CD4-positive, alpha-beta T cell (primary cell): Measurements from ENCODE around the gene ETS2. TPM values are rescaled to one million over a fixed set of nuclear protein-coding genes. Genes with fewer than 3 reads are reported as not detected.

ENCODE experiments used
- ATAC-seq: fragments of 200-7000 bp; cut with Tn5 transposase; one replicate; pipeline ENCODE4 v1.10.0; 2022; ENCODE audit warnings: mild to moderate bottlenecking; ENCODE audit not compliant: poor library complexity
- CTCF ChIA-PET: fragments of 350-600 bp; sonication (Branson Sonifier 250); formaldehyde crosslinking; loops from one replicate; lab custom pipeline; 2021; ENCODE audit warnings: antibody characterized with exemption, inconsistent platforms; lab: Charles Lee
- POLR2A ChIA-PET: fragments of 350-600 bp; sonication (Branson Sonifier 250); formaldehyde crosslinking; loops from one replicate; lab custom pipeline; 2021; ENCODE audit warnings: antibody characterized with exemption, inconsistent platforms; lab: Charles Lee
- DNase-seq, 14 experiments: peaks; one replicate each; pipeline ENCODE4 v3.0.0-alpha.2; 2013 to 2020; ENCODE audit warnings: mixed read lengths in 2 of 14
- H3K27ac ChIP-seq, 2 donors: one replicate each; pipeline versions ENCODE4 v1.5.1 to v1.7.0; 2013; ENCODE audit warnings: low read length in 2 of 2, low read depth in 1 of 2, mild to moderate bottlenecking in 1 of 2
- H3K27me3 ChIP-seq, 2 experiments: 1 replicate in 1 of 2; 2 replicates in 1 of 2; pipeline versions ENCODE4 v1.6.1 to v1.7.0; 2013; ENCODE audit warnings: low read length in 2 of 2, control low read depth in 1 of 2, mild to moderate bottlenecking in 1 of 2, moderate library complexity in 1 of 2; ENCODE audit not compliant: insufficient read depth in 2 of 2, control insufficient read depth in 1 of 2
- H3K36me3 ChIP-seq: one replicate; pipeline ENCODE4 v1.6.1; 2013; ENCODE audit warnings: low read length, control low read depth; ENCODE audit not compliant: insufficient read depth
- H3K4me1 ChIP-seq: one replicate; pipeline ENCODE4 v1.6.1; 2013; ENCODE audit warnings: low read length, control low read depth; ENCODE audit not compliant: insufficient read depth
- H3K4me3 ChIP-seq: one replicate; pipeline ENCODE4 v1.5.1; 2013; ENCODE audit warnings: mild to moderate bottlenecking, low read length, moderate library complexity
- H3K9me3 ChIP-seq, 2 experiments: 1 replicate in 1 of 2; 2 replicates in 1 of 2; pipeline versions ENCODE4 v1.6.1 to v1.7.0; 2013; ENCODE audit warnings: low read length in 2 of 2, mild to moderate bottlenecking in 2 of 2, control low read depth in 1 of 2, moderate library complexity in 1 of 2; ENCODE audit not compliant: control insufficient read depth in 1 of 2, insufficient read depth in 1 of 2
- H3K27ac Mint-ChIP-seq: one replicate; pipeline ENCODE4 v1.8.0; 2020; ENCODE audit warnings: mixed read lengths
- H3K27me3 Mint-ChIP-seq: one replicate; pipeline ENCODE4 v1.8.0; 2021; ENCODE audit warnings: mixed read lengths
- H3K36me3 Mint-ChIP-seq: one replicate; pipeline ENCODE4 v1.8.0; 2021; ENCODE audit warnings: low read depth, mixed read lengths
- H3K4me1 Mint-ChIP-seq: one replicate; pipeline ENCODE4 v1.8.0; 2021; ENCODE audit warnings: low read depth, mixed read lengths
- H3K4me3 Mint-ChIP-seq: one replicate; pipeline ENCODE4 v1.8.0; 2020; ENCODE audit warnings: mild to moderate bottlenecking, mixed read lengths
- H3K9me3 Mint-ChIP-seq: one replicate; pipeline ENCODE4 v1.8.0; 2020; ENCODE audit warnings: mixed read lengths
- CTCF ChIP-seq: fragments of 200-600 bp; IDR thresholded peaks from one replicate; pipeline ENCODE4 v1.8.0; 2022; ENCODE audit warnings: antibody characterized with exemption, mild to moderate bottlenecking
- intact Hi-C, 2 experiments: fragments of 100-400 bp; cut with DNase I in 1 of 2; cut with micrococcal nuclease in 1 of 2; formaldehyde crosslinking; loops; one replicate each; pipeline versions ENCODE4 v1.15.1 to v1.9.0; 2023 to 2025; cut with DNase I, micrococcal nuclease
- total RNA-seq, 174 experiments: library from RNA in 2 of 174; stranded (reverse) in 2 of 174; gene quantifications; one replicate each; pipeline ENCODE4 v1.2.3 and lab custom pipeline; 2021 to 2026

Gene ETS2
- total RNA-seq, 2 experiments from 2014 or later, result 11.4 to 13.9 TPM

- DNase-seq, result peak in 2 of 14 experiments; percentile 50 to 68
- Mint-ChIP-seq H3K27ac (peak overlapping the region; percentile 17), H3K4me1 (peaks cover 36% of the 10 kb centered on the region), H3K9me3 (no peaks in the 10 kb centered on the region), H3K4me3 (no peak overlapping the region), H3K36me3 (peaks cover 59% of the 10 kb centered on the region), H3K27me3 (no peaks in the 10 kb centered on the region)
- TF ChIP-seq CTCF, result no peak
- H3K36me3 ChIP-seq, result peaks cover 48% of the 10 kb centered on the region
- no peak for ATAC-seq
- CTCF ChIA-PET, result no interaction called here
- H3K4me3 ChIP-seq, result no peak overlapping the region
- H3K9me3 ChIP-seq, result no peaks in the 10 kb centered on the region
- no peaks in the 10 kb centered on the region for H3K27me3 ChIP-seq
- POLR2A ChIA-PET, result no interaction called here
- intact Hi-C loops, result no loop called here
- no peak overlapping the region for H3K27ac ChIP-seq
- peaks cover 7% of the 10 kb centered on the region for H3K4me1 ChIP-seq
Measured at GRCh38 chr21:38811257-38811656, 5.5 kb downstream of the ETS2 start.

GRCh38 chr21:38813143-38813542, 7.4 kb downstream of the ETS2 start:
- H3K4me3 Mint-ChIP-seq, result no peak overlapping the region
- Histone ChIP-seq H3K4me1 (no peaks in the 10 kb centered on the region), H3K27me3 (no peaks in the 10 kb centered on the region), H3K27ac (no peak overlapping the region), H3K36me3 (peaks cover 67% of the 10 kb centered on the region), H3K9me3 (no peaks in the 10 kb centered on the region), H3K4me3 (no peak overlapping the region)
- ChIA-PET CTCF (interaction anchor here (0.7 kb wide), 1 partner anchor 8 kb away, joined by 3 read pairs; no protein-coding TSS in a partner anchor), POLR2A (no interaction called here)
- H3K4me1 Mint-ChIP-seq, result peaks cover 21% of the 10 kb centered on the region
- no peak overlapping the region for H3K27ac Mint-ChIP-seq
- DNase-seq (no peak), ATAC-seq (no peak)
- no peaks in the 10 kb centered on the region for H3K27me3 Mint-ChIP-seq
- TF ChIP-seq CTCF, result no peak
- no peaks in the 10 kb centered on the region for H3K9me3 Mint-ChIP-seq
- peaks cover 78% of the 10 kb centered on the region for H3K36me3 Mint-ChIP-seq
- intact Hi-C loops, result no loop called here

- Mint-ChIP-seq H3K4me1 (peaks cover 17% of the 10 kb centered on the region), H3K9me3 (no peaks in the 10 kb centered on the region), H3K36me3 (peaks cover 82% of the 10 kb centered on the region), H3K27ac (no peak overlapping the region), H3K4me3 (no peak overlapping the region), H3K27me3 (no peaks in the 10 kb centered on the region)
- Histone ChIP-seq H3K4me1 (no peaks in the 10 kb centered on the region), H3K9me3 (no peaks in the 10 kb centered on the region), H3K27me3 (no peaks in the 10 kb centered on the region), H3K27ac (no peak overlapping the region), H3K4me3 (no peak overlapping the region), H3K36me3 (peaks cover 71% of the 10 kb centered on the region)
- ATAC-seq, result no peak
- ChIA-PET CTCF (interaction anchor here (0.7 kb wide), 1 partner anchor 9 kb away, joined by 3 read pairs; no protein-coding TSS in a partner anchor), POLR2A (no interaction called here)
- TF ChIP-seq CTCF, result no peak
- intact Hi-C loops, result no loop called here
- DNase-seq, result no peak
Measured at GRCh38 chr21:38813547-38813946, 7.8 kb downstream of the ETS2 start.
